ENCODE measurements around the gene UTP20. TPM values are rescaled to one million over a fixed set of nuclear protein-coding genes. Genes with fewer than 3 reads are reported as not detected.

Gene UTP20
- total and polyA plus RNA-seq, 5 donors from 2014 or later, result 3.3 to 11.6 (median 4.9) TPM

DNA sequence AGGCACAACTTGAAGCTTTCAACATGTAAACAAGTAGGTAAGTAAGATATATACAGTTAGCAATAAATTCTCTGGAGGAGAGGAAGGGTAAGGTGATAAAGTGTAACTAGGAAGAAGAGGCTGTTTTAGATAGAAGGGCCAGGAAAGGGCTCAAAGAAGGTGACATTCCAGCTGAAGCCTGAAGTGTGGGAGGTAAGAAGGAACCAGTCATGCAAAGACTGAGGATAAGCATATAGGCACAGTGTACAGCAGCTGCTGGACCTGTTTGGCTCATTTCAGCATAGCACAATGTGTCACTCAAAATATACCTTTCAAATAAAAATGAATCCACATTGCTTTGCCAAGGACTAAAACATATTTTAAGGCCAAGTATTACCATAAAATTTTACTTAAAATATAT, 156.2 kb downstream of the UTP20 start:
- H3K27me3 Mint-ChIP-seq, result no peaks in the 10 kb centered on the region
- Histone ChIP-seq H3K9me3 (ENCODE audit: control insufficient read depth in 2 of 2, low read length in 2 of 2) (no peaks in the 10 kb centered on the region), H3K27ac (ENCODE audit: insufficient read depth, low read length, poor library complexity, severe bottlenecking) (no peak overlapping the region), H3K36me3 (ENCODE audit: control insufficient read depth, insufficient read depth, low read length) (no peaks in the 10 kb centered on the region), H3K27me3 (ENCODE audit: control insufficient read depth, insufficient read depth, low read length) (no peaks in the 10 kb centered on the region), H3K4me3 (ENCODE audit: low read depth, low read length) (no peak overlapping the region), H3K4me1 (ENCODE audit: control insufficient read depth, insufficient read depth, low read length, poor library complexity, severe bottlenecking) (no peaks in the 10 kb centered on the region)
- H3K27ac Mint-ChIP-seq, result no peak overlapping the region
- ATAC-seq (ENCODE audit: low read depth in 2 of 2), result no peak
- no peaks in the 10 kb centered on the region for H3K36me3 Mint-ChIP-seq
- no peak for DNase-seq
- H3K4me3 Mint-ChIP-seq, result no peak overlapping the region
- H3K4me1 Mint-ChIP-seq, result no peaks in the 10 kb centered on the region
- no peaks in the 10 kb centered on the region for H3K9me3 Mint-ChIP-seq

Other genes starting within 250 kb of the UTP20 start
- not detected for gene SLC5A8, start 69.9 kb upstream of the UTP20 start, total RNA-seq
- not detected for gene SLC5A8, start 69.9 kb upstream of the UTP20 start, polyA plus RNA-seq
- gene ARL1, start 127.7 kb downstream of the UTP20 start, total RNA-seq, result 28.7 TPM
- gene ARL1, start 127.7 kb downstream of the UTP20 start, polyA plus RNA-seq, result 10 to 100 TPM; 27.9 to 46.2 (median 30.9) TPM
- not detected for gene SPIC, start 195.2 kb downstream of the UTP20 start, total RNA-seq
- not detected for gene SPIC, start 195.2 kb downstream of the UTP20 start, polyA plus RNA-seq

Measured in CD4-positive, CD25-positive, alpha-beta regulatory T cell (primary cell).